H1 (cell line): ENCODE data around the gene ITPK1. TPM values are rescaled to one million over a fixed set of nuclear protein-coding genes. Genes with fewer than 3 reads are reported as not detected.

Source experiments
- CTCF ChIA-PET: fragments of 300-600 bp; sonication (Branson Sonifier 250); formaldehyde crosslinking; loops from one replicate; lab custom pipeline; 2021; ENCODE audit not compliant: partially characterized antibody; lab: Charles Lee
- POLR2A ChIA-PET: fragments of 300-600 bp; sonication (Branson Sonifier 250); formaldehyde crosslinking; loops from one replicate; lab custom pipeline; 2021; ENCODE audit warnings: inconsistent platforms; ENCODE audit not compliant: partially characterized antibody; lab: Charles Lee
- DNase-seq, 2 experiments: peaks; one replicate each; pipeline versions ENCODE4 v3.0.0 to v3.0.0-alpha.2; 2010 to 2022; ENCODE audit warnings: low spot score in 2 of 2, low read depth in 1 of 2, mixed read lengths in 1 of 2
- FAIRE-seq: peaks from 2 replicates; lab custom pipeline; 2011; peaks lifted over from hg19 to GRCh38; lab: Jason Lieb, UNC
- H2AFZ ChIP-seq: 2 replicates; pipeline ENCODE4 v1.8.1; 2012; ENCODE audit warnings: low read length, inconsistent platforms
- H2AK5ac ChIP-seq: 2 replicates; pipeline ENCODE4 v1.6.1; 2013; ENCODE audit warnings: low read depth, low read length
- H2BK120ac ChIP-seq: replicated peaks from 2 replicates; pipeline ENCODE3; 2013; ENCODE audit warnings: low read depth, low read length, inconsistent platforms
- H2BK12ac ChIP-seq: 2 replicates; pipeline ENCODE4 v1.6.1; 2013; ENCODE audit warnings: low read depth, low read length
- H2BK15ac ChIP-seq: 2 replicates; pipeline ENCODE4 v1.6.1; 2013; ENCODE audit warnings: low read length
- H2BK20ac ChIP-seq: 2 replicates; pipeline ENCODE4 v1.6.1; 2013; ENCODE audit warnings: low read length
- H2BK5ac ChIP-seq: 2 replicates; pipeline ENCODE4 v1.6.1; 2013; ENCODE audit warnings: low read depth, low read length
- H3K14ac ChIP-seq: 2 replicates; pipeline ENCODE4 v1.6.1; 2013; ENCODE audit warnings: inconsistent platforms; ENCODE audit not compliant: insufficient read length
- H3K18ac ChIP-seq: 2 replicates; pipeline ENCODE4 v1.6.1; 2013; ENCODE audit warnings: low read length; ENCODE audit errors: extremely low read depth
- H3K23ac ChIP-seq: 2 replicates; pipeline ENCODE4 v1.6.1; 2013; ENCODE audit warnings: inconsistent platforms; ENCODE audit not compliant: insufficient read length
- H3K23me2 ChIP-seq: 2 replicates; pipeline ENCODE4 v1.6.1; 2013; ENCODE audit warnings: low read depth, low read length
- H3K27ac ChIP-seq: 2 replicates; pipeline ENCODE4 v1.6.1; 2011; ENCODE audit warnings: low read depth, low read length, inconsistent platforms
- H3K27me3 ChIP-seq, 4 experiments: replicated peaks in 1 of 4; 1 replicate in 1 of 4; 2 replicates in 3 of 4; pipeline versions ENCODE4 v1.6.1 to v1.8.1; 2011 to 2013; ENCODE audit warnings: low read length in 3 of 4, mild to moderate bottlenecking in 3 of 4, inconsistent platforms in 2 of 4, mixed read lengths in 2 of 4, moderate library complexity in 1 of 4; ENCODE audit not compliant: control insufficient read depth in 3 of 4, insufficient read depth in 3 of 4; ENCODE audit errors: extremely low read depth in 1 of 4
- H3K36me3 ChIP-seq, 4 experiments: 2 replicates each; pipeline versions ENCODE4 v1.6.1 to v1.8.1; 2011 to 2013; ENCODE audit warnings: mild to moderate bottlenecking in 4 of 4, low read length in 3 of 4, moderate library complexity in 2 of 4, control low read depth in 1 of 4, inconsistent platforms in 1 of 4; ENCODE audit not compliant: insufficient read depth in 4 of 4, control insufficient read depth in 2 of 4
- H3K4ac ChIP-seq: replicated peaks from 2 replicates; pipeline ENCODE3; 2013; ENCODE audit warnings: low read length, low read depth, mixed read lengths, inconsistent platforms; ENCODE audit not compliant: insufficient read length
- H3K4me1 ChIP-seq, 4 experiments: replicated peaks in 1 of 4; 1 replicate in 1 of 4; 2 replicates in 3 of 4; pipeline versions ENCODE4 v1.6.1 to v1.8.1; 2011 to 2013; ENCODE audit warnings: low read length in 3 of 4, inconsistent platforms in 2 of 4, mixed read lengths in 1 of 4; ENCODE audit not compliant: insufficient read depth in 4 of 4, control insufficient read depth in 3 of 4
- H3K4me2 ChIP-seq, 2 experiments: 2 replicates each; pipeline versions ENCODE4 v1.6.1 to v1.8.1; 2011 to 2013; ENCODE audit warnings: low read depth in 2 of 2, low read length in 2 of 2, control low read depth in 1 of 2, inconsistent platforms in 1 of 2, mild to moderate bottlenecking in 1 of 2; ENCODE audit not compliant: insufficient read depth in 1 of 2
- H3K4me3 ChIP-seq, 4 experiments: fragments of 200-600, 300-600 bp in 1 of 4; sonication (generic), shearing (Covaris generic), sonication (Bioruptor Twin) in 1 of 4; 2 replicates each; pipeline versions ENCODE4 v1.5.1 to v1.8.1; 2011 to 2016; ENCODE audit warnings: low read length in 4 of 4, low read depth in 3 of 4, control low read depth in 2 of 4, inconsistent platforms in 2 of 4, mild to moderate bottlenecking in 2 of 4, mixed read lengths in 1 of 4, moderate library complexity in 1 of 4; ENCODE audit not compliant: insufficient read depth in 2 of 4; ENCODE audit errors: extremely low read depth in 1 of 4
- H3K56ac ChIP-seq: replicated peaks from 2 replicates; pipeline ENCODE3; 2013; ENCODE audit warnings: low read depth, mild to moderate bottlenecking, mixed read lengths, low read length, inconsistent platforms; ENCODE audit not compliant: insufficient read length
- H3K79me1 ChIP-seq: 2 replicates; pipeline ENCODE4 v1.6.1; 2013; ENCODE audit warnings: low read depth, low read length, control low read depth
- H3K79me2 ChIP-seq, 2 experiments: 2 replicates each; pipeline versions ENCODE4 v1.6.1 to v1.8.1; 2012 to 2013; ENCODE audit warnings: low read length in 2 of 2, mild to moderate bottlenecking in 2 of 2, inconsistent platforms in 1 of 2; ENCODE audit not compliant: insufficient read depth in 2 of 2, control insufficient read depth in 1 of 2
- H3K9ac ChIP-seq, 4 experiments: replicated peaks in 1 of 4; 1 replicate in 1 of 4; 2 replicates in 3 of 4; pipeline versions ENCODE4 v1.6.1 to v1.8.1; 2011 to 2013; ENCODE audit warnings: low read depth in 3 of 4, low read length in 3 of 4, control low read depth in 2 of 4, mild to moderate bottlenecking in 2 of 4, moderate library complexity in 2 of 4, inconsistent platforms in 1 of 4; ENCODE audit errors: extremely low read depth in 1 of 4
- H3K9me3 ChIP-seq, 2 experiments: 2 replicates each; pipeline versions ENCODE4 v1.6.1 to v1.8.1; 2012 to 2013; ENCODE audit warnings: mild to moderate bottlenecking in 2 of 2, moderate library complexity in 2 of 2, control low read depth in 1 of 2, inconsistent platforms in 1 of 2, low read depth in 1 of 2, low read length in 1 of 2, mixed read lengths in 1 of 2; ENCODE audit not compliant: insufficient read depth in 2 of 2
- H4K20me1 ChIP-seq, 2 experiments: replicated peaks in 1 of 2; 2 replicates each; pipeline versions ENCODE3 to v1.8.1; 2011 to 2013; ENCODE audit warnings: inconsistent platforms in 2 of 2, low read length in 2 of 2, mild to moderate bottlenecking in 1 of 2; ENCODE audit not compliant: insufficient read depth in 2 of 2, control insufficient read depth in 1 of 2
- H4K5ac ChIP-seq: 2 replicates; pipeline ENCODE4 v1.6.1; 2013; ENCODE audit warnings: low read length, low read depth, mixed read lengths, inconsistent platforms; ENCODE audit not compliant: insufficient read length
- H4K8ac ChIP-seq: 2 replicates; pipeline ENCODE4 v1.8.0; 2013; ENCODE audit warnings: mild to moderate bottlenecking, moderate library complexity, low read length, inconsistent platforms; ENCODE audit not compliant: insufficient read depth; ENCODE audit errors: extremely low read depth
- H4K91ac ChIP-seq: replicated peaks from 2 replicates; pipeline ENCODE3; 2013; ENCODE audit warnings: low read length, mixed read lengths, inconsistent platforms; ENCODE audit not compliant: insufficient read length
- WGBS, 2 experiments: shearing (Covaris generic) in 1 of 2; methylation state at CpG; one replicate each; pipeline versions ENCODE4 v1.1.6 to v1.1.7; 2013 to 2015; ENCODE audit warnings: low lambda C conversion rate in 2 of 2, mixed read lengths in 2 of 2, inconsistent platforms in 1 of 2, low coverage in 1 of 2, missing lambda C conversion rate in 1 of 2; ENCODE audit not compliant: insufficient replicate concordance in 2 of 2, insufficient coverage in 1 of 2, insufficient read length in 1 of 2; ENCODE audit errors: extremely low coverage in 1 of 2, missing lambda C conversion rate in 1 of 2; 5-methylcytosine and 5-hydroxymethylcytosine counted together
- polyA plus RNA-seq, 7 experiments: library from polyadenylated mRNA; depleted of rRNA in 3 of 7; stranded (reverse) in 5 of 7; unstranded in 2 of 7; fragments of >200 nt in 5 of 7; fragments of 200-250 nt in 2 of 7; gene quantifications; 1 replicate in 5 of 7; 2 replicates in 1 of 7; 4 replicates in 1 of 7; pipeline versions ENCODE4 v1.2.1 to v1.2.3, GENCODE V29; 2011 to 2013; ENCODE audit warnings: missing spikeins in 2 of 7, mixed read lengths in 2 of 7
- total RNA-seq: library from RNA; stranded (reverse); fragmentation: NEBNext Ultra II Directional; extraction: Animal tissue kit (Norgen Biotek cat#: 25700); gene quantifications from 2 replicates; pipeline ENCODE4 v1.2.1, GENCODE V29; 2021

The ITPK1 gene
- total and polyA plus RNA-seq, 2 of the 8 experiments (the other 6 are each of a cell fraction or from before 2014, with no cell fraction given) = 108 to 143 TPM

DNA sequence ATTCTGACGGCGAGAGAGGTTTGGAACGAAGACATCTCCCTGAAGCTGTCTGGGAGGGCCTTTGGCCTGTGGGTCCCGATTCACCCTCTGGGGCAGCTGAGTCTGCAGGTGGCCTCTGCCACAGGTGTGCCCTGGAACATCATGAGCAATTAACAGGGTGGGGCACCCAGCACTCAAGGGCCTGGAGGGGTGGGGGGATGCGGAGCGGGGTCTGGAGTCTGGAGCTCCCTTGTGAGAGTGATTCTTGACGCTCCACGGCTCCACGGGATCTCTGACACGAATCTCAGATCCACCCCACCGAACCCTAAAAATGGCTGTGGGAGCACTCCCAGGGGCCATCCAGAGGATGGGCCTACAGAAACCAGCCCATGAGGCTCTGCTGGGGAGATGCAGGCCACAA lies 8.3 kb downstream of the ITPK1 start:
- no peak overlapping the region for H3K23ac ChIP-seq
- H4K91ac ChIP-seq = no peak overlapping the region
- no peak overlapping the region for H3K9ac ChIP-seq
- no peaks in the 10 kb centered on the region for H3K27me3 ChIP-seq
- H3K4me3 ChIP-seq = no peak overlapping the region
- no peak overlapping the region for H2BK15ac ChIP-seq
- no peak overlapping the region for H3K4ac ChIP-seq
- H3K14ac ChIP-seq = no peak overlapping the region
- CTCF ChIA-PET = interaction anchor here (0.7 to 7.7 kb wide), 13 partner anchors 9 to 156 kb away, joined by 3 to 78 read pairs (median 3); no protein-coding TSS in a partner anchor
- peaks cover 16 to 26% of the 10 kb centered on the region in 2 experiments for H4K20me1 ChIP-seq
- peaks cover 22% of the 10 kb centered on the region for H3K79me1 ChIP-seq
- H3K36me3 ChIP-seq = no peaks in the 10 kb centered on the region
- no peak overlapping the region for H2BK20ac ChIP-seq
- H2AK5ac ChIP-seq = no peak overlapping the region
- H3K4me1 ChIP-seq = peaks cover 9 to 16% (median 12%) of the 10 kb centered on the region in 4 experiments
- no peak overlapping the region for H3K18ac ChIP-seq
- no peak overlapping the region for H2AFZ ChIP-seq
- POLR2A ChIA-PET = no interaction called here
- no peak overlapping the region for H2BK12ac ChIP-seq
- H4K8ac ChIP-seq = no peak overlapping the region
- H3K23me2 ChIP-seq = no peaks in the 10 kb centered on the region
- H3K9me3 ChIP-seq = no peaks in the 10 kb centered on the region
- H3K4me2 ChIP-seq = no peak overlapping the region
- no peak overlapping the region for H3K56ac ChIP-seq
- FAIRE-seq (no peak), DNase-seq (no peak)
- H3K27ac ChIP-seq = no peak overlapping the region
- no peak overlapping the region for H4K5ac ChIP-seq
- H2BK120ac ChIP-seq = no peak overlapping the region
- 84% methylated on average over 11 of the region's 11 CpGs; no CpG with 5 or more reads in 1 of the 2 experiments for WGBS, 2 experiments
- no peak overlapping the region for H2BK5ac ChIP-seq
- H3K79me2 ChIP-seq = peaks cover 14 to 94% of the 10 kb centered on the region in 2 experiments; a peak in 3 of 4 replicates
